RKO (cell line): ENCODE measurements around the gene RAP1A.
"Not testable (repeated sequence)": the region's sequence is repeated elsewhere in the genome, so short reads cannot be mapped to it uniquely, and the experiment has no call there.

Experiments used
- DNase-seq: peaks from one replicate; pipeline ENCODE4 v3.0.0-alpha.2; 2016; ENCODE audit warnings: low spot score

The RAP1A gene

GRCh38 chr1:111737216-111738132 lies 117.9 kb downstream of the RAP1A start:
- DNase-seq: no peak

GRCh38 chr1:111738133-111738435 lies 118.5 kb downstream of the RAP1A start:
- no peak for DNase-seq

- DNase-seq: peak; percentile 61
Observed at GRCh38 chr1:111738436-111739193, 119.0 kb downstream of the RAP1A start.

GRCh38 chr1:111739194-111739924 lies 119.8 kb downstream of the RAP1A start, which contains the start of gene INKA2:
INKA2 (minus strand) TSS chr1:111739395; CDS start chr1:111739242, 153 bp downstream.
- peak; percentile 89 for DNase-seq

GRCh38 chr1:111739925-111740765 lies 120.6 kb downstream of the RAP1A start:
- no peak for DNase-seq

- DNase-seq: not testable (repeated sequence)
Observed at GRCh38 chr1:111742292-111742691, 122.7 kb downstream of the RAP1A start.

GRCh38 chr1:111742938-111743549 lies 123.5 kb downstream of the RAP1A start:
- no peak for DNase-seq

GRCh38 chr1:111743679-111744101 lies 124.1 kb downstream of the RAP1A start:
- no peak for DNase-seq

- no peak for DNase-seq
Observed at GRCh38 chr1:111745675-111746613, 126.4 kb downstream of the RAP1A start.

GRCh38 chr1:111746614-111746999 lies 127.0 kb downstream of the RAP1A start:
- no peak for DNase-seq

GRCh38 chr1:111747282-111747734 lies 127.7 kb downstream of the RAP1A start:
- peak; percentile 81 for DNase-seq

- DNase-seq: no peak
Observed at GRCh38 chr1:111747947-111748346, 128.4 kb downstream of the RAP1A start.

GRCh38 chr1:111749628-111750027 lies 130.0 kb downstream of the RAP1A start:
- no peak for DNase-seq

GRCh38 chr1:111750856-111751255 lies 131.3 kb downstream of the RAP1A start:
- no peak for DNase-seq

GRCh38 chr1:111751906-111752575 lies 132.5 kb downstream of the RAP1A start:
- DNase-seq: no peak

- peak; percentile 78 for DNase-seq
Observed at GRCh38 chr1:111754984-111755330, 135.4 kb downstream of the RAP1A start.

- peak; percentile 94 for DNase-seq
Observed at GRCh38 chr1:111755331-111756123, 135.9 kb downstream of the RAP1A start, which contains the start of gene DDX20. DDX20 (plus strand) TSS chr1:111755901; CDS start chr1:111755925, 24 bp downstream.

GRCh38 chr1:111756124-111756513 lies 136.5 kb downstream of the RAP1A start:
- no peak for DNase-seq
